GM10266 (cell line): ENCODE data around the gene FAM156A.
A peak's percentile ranks its signal among the peaks of the same experiment; 100 is the strongest.

Experiments used
- DNase-seq: peaks from one replicate; pipeline ENCODE4 v3.0.0; 2012; ENCODE audit errors: extremely low spot score
- TF ChIP-seq, protein P1 (sequence below): IDR thresholded peaks from 2 replicates; pipeline ENCODE4 v1.5.1; 2012; ENCODE audit warnings: mild to moderate bottlenecking, low read depth; ENCODE audit not compliant: control insufficient read depth, insufficient read depth; ENCODE audit errors: missing control alignments

The FAM156A gene

DNA sequence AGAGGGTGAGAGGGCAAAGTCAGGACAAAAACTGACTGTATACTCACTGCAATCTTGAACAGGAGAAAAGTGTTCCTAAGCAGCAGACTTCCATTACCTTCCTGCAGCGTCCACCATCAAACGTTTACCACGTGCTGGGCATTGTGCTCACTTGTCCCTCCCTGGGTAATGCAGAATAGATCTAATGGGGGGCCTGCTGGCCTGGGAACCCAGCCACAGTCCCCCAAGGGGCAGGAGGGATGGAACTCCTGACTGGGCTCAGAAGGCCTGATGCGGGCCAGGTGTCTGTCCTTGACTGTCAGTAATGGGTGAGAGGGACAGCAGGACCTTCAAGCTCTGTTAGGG lies 37.6 kb upstream of the FAM156A start:
- TF ChIP-seq, protein P1, sequence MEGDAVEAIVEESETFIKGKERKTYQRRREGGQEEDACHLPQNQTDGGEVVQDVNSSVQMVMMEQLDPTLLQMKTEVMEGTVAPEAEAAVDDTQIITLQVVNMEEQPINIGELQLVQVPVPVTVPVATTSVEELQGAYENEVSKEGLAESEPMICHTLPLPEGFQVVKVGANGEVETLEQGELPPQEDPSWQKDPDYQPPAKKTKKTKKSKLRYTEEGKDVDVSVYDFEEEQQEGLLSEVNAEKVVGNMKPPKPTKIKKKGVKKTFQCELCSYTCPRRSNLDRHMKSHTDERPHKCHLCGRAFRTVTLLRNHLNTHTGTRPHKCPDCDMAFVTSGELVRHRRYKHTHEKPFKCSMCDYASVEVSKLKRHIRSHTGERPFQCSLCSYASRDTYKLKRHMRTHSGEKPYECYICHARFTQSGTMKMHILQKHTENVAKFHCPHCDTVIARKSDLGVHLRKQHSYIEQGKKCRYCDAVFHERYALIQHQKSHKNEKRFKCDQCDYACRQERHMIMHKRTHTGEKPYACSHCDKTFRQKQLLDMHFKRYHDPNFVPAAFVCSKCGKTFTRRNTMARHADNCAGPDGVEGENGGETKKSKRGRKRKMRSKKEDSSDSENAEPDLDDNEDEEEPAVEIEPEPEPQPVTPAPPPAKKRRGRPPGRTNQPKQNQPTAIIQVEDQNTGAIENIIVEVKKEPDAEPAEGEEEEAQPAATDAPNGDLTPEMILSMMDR = no peak
- no peak for DNase-seq

DNA sequence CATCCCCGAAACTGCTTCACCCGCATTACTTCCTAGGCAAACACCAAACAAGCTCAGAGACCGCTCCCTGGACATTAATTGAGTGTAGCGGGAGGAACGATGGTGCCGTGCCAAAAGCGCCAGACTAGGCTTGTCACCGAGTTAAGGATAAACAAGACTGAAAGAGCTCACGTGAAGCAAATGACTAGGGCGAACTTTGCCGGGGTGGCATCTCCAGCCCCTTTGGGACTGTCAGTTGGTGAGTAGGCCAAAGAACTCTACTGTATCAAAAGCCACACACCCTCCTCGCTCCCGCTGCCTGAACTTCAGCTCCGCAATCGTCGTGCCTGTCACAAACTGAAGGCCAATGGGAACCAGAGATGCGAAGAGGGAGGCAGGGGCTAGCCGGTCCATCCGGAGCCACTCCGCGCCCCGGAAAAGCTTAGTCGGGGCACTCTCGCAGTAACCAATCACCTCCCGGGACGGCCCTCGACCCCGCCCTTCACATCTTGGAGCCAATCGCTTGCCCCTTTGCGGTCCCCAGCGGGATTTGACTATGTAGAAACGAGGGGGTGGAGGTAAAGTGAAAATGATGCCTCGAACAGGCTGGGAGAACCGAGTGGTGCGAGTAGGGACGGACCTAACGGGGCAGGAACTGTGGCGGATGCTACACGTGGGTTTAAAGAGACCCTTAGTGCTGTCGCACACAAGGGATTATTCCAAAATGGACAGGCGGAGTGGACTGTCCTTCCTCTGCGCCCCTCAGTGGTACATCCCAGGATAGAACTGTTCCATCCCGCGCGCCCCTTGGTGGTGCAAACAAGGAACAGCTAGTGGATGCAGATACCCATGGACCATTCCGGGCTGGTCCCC lies 37.0 kb upstream of the FAM156A start:
- TF ChIP-seq, protein P1 = peak; percentile 59
- peak; percentile 83 for DNase-seq

DNA sequence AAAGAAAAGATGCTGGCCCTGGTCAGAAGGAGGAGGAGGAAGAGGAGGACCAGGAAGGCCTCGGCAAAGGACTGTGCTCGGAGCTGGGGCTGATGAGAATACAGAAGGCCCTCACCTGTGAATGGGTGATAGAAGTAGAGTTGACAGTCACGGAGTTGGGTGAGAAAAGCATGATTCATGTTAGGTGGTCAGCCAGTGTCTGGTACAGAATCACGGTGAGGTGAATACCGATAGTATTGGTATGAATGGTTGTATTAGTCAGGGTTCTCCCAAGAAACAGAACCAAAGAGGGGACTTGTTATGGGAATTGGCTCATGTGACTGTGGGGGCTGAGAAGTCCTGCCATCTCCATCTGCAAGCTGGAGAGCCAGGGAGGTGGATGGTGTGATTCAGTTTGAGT lies 32.5 kb upstream of the FAM156A start:
- no peak for DNase-seq

DNA sequence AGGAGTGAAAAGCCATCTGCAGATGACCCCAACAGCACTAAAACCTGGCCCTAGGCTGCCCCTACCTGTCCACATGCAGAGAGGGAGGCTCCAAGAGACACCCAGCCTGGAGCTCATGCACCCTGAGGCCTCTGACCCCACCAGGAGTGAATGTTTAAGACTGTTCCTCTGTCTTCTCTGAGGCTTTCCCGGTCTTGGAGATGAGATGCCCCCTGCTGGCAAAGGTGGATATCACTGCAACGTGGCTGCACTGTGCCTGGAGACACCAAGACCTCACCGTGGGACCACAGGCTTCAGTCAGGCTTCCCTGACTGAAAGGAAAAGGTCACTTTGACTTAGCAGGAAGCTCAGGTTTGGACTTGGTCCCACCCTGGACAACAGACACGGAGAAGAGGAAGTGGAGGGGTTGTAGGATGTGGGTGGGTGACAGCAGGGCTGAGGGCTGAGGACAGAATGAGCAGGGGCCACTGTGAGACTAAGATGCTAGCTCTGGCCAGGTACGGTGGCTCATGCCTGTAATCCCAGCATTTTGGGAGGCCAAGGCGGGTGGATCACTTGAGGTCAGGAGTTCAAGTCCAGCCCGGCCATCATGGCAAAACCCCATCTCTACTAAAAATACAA lies 31.8 kb upstream of the FAM156A start:
- TF ChIP-seq, protein P1 = peak; percentile 60
- peak; percentile 25 for DNase-seq

More for the DNA sequence above, 32.5 kb upstream of the FAM156A start:
- TF ChIP-seq, protein P1 = no peak

DNA sequence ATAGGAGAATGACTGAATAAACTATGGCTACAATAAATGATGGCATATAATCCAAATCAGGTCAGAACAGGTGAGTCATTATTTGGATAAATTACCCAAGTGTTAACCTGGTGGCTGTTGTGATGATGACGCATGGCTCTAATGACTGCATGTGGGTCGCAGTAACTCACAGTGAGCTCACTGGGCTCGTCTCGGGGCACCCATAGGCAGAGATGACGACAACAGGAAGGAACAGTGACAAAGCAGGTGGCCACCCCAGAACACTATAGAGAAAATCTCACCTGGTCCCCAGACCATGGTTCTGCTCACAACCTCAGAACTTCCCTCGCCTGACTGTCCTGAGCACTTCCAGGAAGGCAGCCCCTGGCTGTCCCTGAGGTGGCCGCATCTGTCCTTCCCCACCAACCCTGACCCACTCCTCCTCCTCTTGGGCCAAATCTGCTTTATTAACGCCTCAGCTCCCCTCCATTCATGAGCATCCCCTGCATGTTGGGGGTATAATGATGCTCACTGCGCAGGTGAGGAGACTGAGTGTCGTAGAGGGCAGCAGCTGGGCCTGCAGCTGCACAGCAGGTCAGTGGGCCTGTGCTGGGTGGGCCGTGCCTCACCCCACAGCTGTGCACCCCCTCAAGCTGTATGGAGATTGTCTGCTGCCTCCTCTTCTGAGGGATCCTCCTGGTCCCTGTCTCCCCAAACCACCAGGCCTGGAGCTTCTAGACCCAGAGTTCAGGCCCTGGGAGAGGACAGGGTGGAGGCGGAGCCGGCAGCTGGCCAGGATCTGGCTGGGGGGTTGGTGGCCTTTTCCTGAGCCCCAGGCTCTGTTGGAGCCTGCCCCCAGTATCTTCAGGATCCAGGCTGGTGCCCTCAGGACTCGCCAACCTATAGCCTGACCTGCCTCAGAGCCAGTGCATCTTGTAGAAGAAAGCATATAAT lies 30.9 kb upstream of the FAM156A start:
- no peak for DNase-seq
- TF ChIP-seq, protein P1 = no peak

DNA sequence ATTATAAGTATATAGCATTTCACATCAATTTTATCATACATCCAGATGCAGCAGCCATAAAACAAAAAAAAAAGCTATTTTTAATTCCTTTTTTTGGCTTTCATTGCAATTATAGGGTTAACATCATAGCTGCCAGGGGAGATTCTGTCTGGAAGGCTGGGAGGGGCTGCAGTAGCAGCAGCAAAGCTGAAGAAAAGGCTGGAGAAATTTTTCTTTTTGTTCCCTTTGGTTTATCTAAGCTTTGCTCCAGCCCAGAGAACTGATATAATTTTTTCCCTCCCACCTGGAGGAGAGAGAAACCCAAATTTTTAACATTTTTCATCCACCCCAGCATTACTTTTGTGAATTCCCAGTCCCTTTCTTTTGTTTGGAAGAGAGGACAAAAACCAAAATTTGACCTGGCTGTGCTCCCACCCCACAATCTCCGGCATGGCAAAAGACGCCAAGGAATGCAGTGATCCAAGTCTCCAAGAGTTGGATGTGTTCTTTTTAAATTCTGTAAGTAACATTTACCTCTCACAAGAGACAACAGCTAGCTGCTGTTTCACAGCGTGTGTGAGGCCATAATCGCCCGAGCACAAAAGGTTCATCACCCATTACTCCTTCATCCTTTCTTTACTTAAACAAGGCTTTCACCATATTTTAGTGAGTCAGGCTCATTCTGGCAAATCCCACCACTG lies 25.1 kb upstream of the FAM156A start:
- no peak for DNase-seq
- TF ChIP-seq, protein P1 = no peak
